Activated CD8-positive, alpha-beta T cell treated with anti-CD3 and anti-CD28 coated beads, Interleukin-2, amount 10 ng/mL, durations not matched to agents 7 days and 5 days (primary cell): Measurements from ENCODE around the gene IFT27. TPM values are rescaled to one million over a fixed set of nuclear protein-coding genes. Genes with fewer than 3 reads are reported as not detected.

ENCODE experiments used
- ATAC-seq: fragments of 150-1000 bp; cut with Tn5 transposase; one replicate; pipeline ENCODE4 v1.10.0; 2021; ENCODE audit warnings: moderate library complexity
- CTCF ChIA-PET: fragments of 350-600 bp; sonication (Branson Sonifier 250); formaldehyde crosslinking; loops from one replicate; lab custom pipeline; 2021; ENCODE audit warnings: antibody characterized with exemption; lab: Charles Lee
- POLR2A ChIA-PET: fragments of 350-600 bp; sonication (Branson Sonifier 250); formaldehyde crosslinking; loops from one replicate; lab custom pipeline; 2021; ENCODE audit warnings: antibody characterized with exemption; lab: Charles Lee
- DNase-seq: peaks from one replicate; pipeline ENCODE4 v3.0.0-alpha.2; 2020
- H3K27ac Mint-ChIP-seq: one replicate; pipeline ENCODE4 v1.8.0; 2021; ENCODE audit warnings: mild to moderate bottlenecking, mixed read lengths
- H3K27me3 Mint-ChIP-seq: one replicate; pipeline ENCODE4 v1.8.0; 2021; ENCODE audit warnings: low read depth, mixed read lengths
- H3K36me3 Mint-ChIP-seq: one replicate; pipeline ENCODE4 v1.8.0; 2021; ENCODE audit warnings: low read depth, mixed read lengths
- H3K4me1 Mint-ChIP-seq: one replicate; pipeline ENCODE4 v1.8.0; 2021; ENCODE audit warnings: low read depth, mixed read lengths
- H3K4me3 Mint-ChIP-seq: one replicate; pipeline ENCODE4 v1.8.0; 2021; ENCODE audit warnings: mild to moderate bottlenecking, mixed read lengths
- H3K9me3 Mint-ChIP-seq: one replicate; pipeline ENCODE4 v1.8.0; 2022; ENCODE audit warnings: mixed read lengths; ENCODE audit not compliant: insufficient read depth
- total RNA-seq, 2 experiments: library from RNA; stranded (reverse); gene quantifications; one replicate each; pipeline ENCODE4 v1.2.3, GENCODE V29; 2021

IFT27 gene
- total RNA-seq, 2 experiments from 2014 or later, result 26.5 to 27.2 TPM

GRCh38 chr22:36811094-36811800 lies 35.3 kb upstream of the IFT27 start:
- CTCF ChIA-PET, result interaction anchor here (1.5 kb wide), 2 partner anchors 45 to 54 kb away, joined by 4 to 7 read pairs; no protein-coding TSS in a partner anchor
- no peak overlapping the region for H3K4me3 Mint-ChIP-seq
- no peak overlapping the region for H3K27ac Mint-ChIP-seq
- no peaks in the 10 kb centered on the region for H3K9me3 Mint-ChIP-seq
- H3K4me1 Mint-ChIP-seq, result peaks cover 33% of the 10 kb centered on the region
- ATAC-seq, result no peak
- no peak for DNase-seq
- H3K27me3 Mint-ChIP-seq, result peaks cover 33% of the 10 kb centered on the region
- no peaks in the 10 kb centered on the region for H3K36me3 Mint-ChIP-seq
- POLR2A ChIA-PET, result no interaction called here

- DNase-seq (no peak), ATAC-seq (no peak)
- Mint-ChIP-seq H3K9me3 (no peaks in the 10 kb centered on the region), H3K36me3 (no peaks in the 10 kb centered on the region), H3K27ac (peak overlapping the region; percentile 86), H3K4me1 (peaks cover 32% of the 10 kb centered on the region), H3K27me3 (peaks cover 21% of the 10 kb centered on the region), H3K4me3 (peak overlapping the region; percentile 24)
- ChIA-PET CTCF (interaction anchor here (0.7 to 2.3 kb wide), 3 partner anchors 27 to 52 kb away, joined by 3 to 8 read pairs (median 7); no protein-coding TSS in a partner anchor), POLR2A (no interaction called here)
These were observed 33.4 kb upstream of the IFT27 start for GRCh38 chr22:36809351-36809750.

GRCh38 chr22:36808721-36809344 lies 32.9 kb upstream of the IFT27 start:
- Mint-ChIP-seq H3K27ac (peak overlapping the region; percentile 86), H3K9me3 (no peaks in the 10 kb centered on the region), H3K36me3 (no peaks in the 10 kb centered on the region), H3K4me3 (peak overlapping the region; percentile 24), H3K4me1 (peaks cover 32% of the 10 kb centered on the region), H3K27me3 (peaks cover 17% of the 10 kb centered on the region)
- ATAC-seq (peak; percentile 81), DNase-seq (peak; percentile 43)
- ChIA-PET POLR2A (interaction anchor here (1.1 kb wide), 1 partner anchor 169 kb away, joined by 3 read pairs; no protein-coding TSS in a partner anchor), CTCF (interaction anchor here (0.7 to 2.3 kb wide), 3 partner anchors 27 to 53 kb away, joined by 3 to 8 read pairs (median 7); no protein-coding TSS in a partner anchor)

GRCh38 chr22:36807627-36808026 lies 31.7 kb upstream of the IFT27 start:
- H3K27me3 Mint-ChIP-seq, result peaks cover 12% of the 10 kb centered on the region
- DNase-seq (no peak), ATAC-seq (no peak)
- CTCF ChIA-PET, result interaction anchor here (1.5 kb wide), 1 partner anchor 48 kb away, joined by 5 read pairs; no protein-coding TSS in a partner anchor
- H3K4me3 Mint-ChIP-seq, result no peak overlapping the region
- peaks cover 32% of the 10 kb centered on the region for H3K4me1 Mint-ChIP-seq
- no peaks in the 10 kb centered on the region for H3K36me3 Mint-ChIP-seq
- POLR2A ChIA-PET, result interaction anchor here (0.9 to 1.1 kb wide), 2 partner anchors 170 to 288 kb away, joined by 3 to 4 read pairs; no protein-coding TSS in a partner anchor
- H3K27ac Mint-ChIP-seq, result peak overlapping the region; percentile 86
- H3K9me3 Mint-ChIP-seq, result no peaks in the 10 kb centered on the region

GRCh38 chr22:36806835-36807234 lies 30.9 kb upstream of the IFT27 start:
- ATAC-seq (no peak), DNase-seq (no peak)
- Mint-ChIP-seq H3K4me3 (no peak overlapping the region), H3K27ac (peak overlapping the region; percentile 47), H3K36me3 (no peaks in the 10 kb centered on the region), H3K27me3 (peaks cover 11% of the 10 kb centered on the region), H3K4me1 (peaks cover 32% of the 10 kb centered on the region), H3K9me3 (no peaks in the 10 kb centered on the region)
- CTCF ChIA-PET, result interaction anchor here (1.5 to 3.3 kb wide), 2 partner anchors 49 kb away, joined by 5 to 10 read pairs; no protein-coding TSS in a partner anchor
- POLR2A ChIA-PET, result no interaction called here

- Mint-ChIP-seq H3K27me3 (peaks cover 19% of the 10 kb centered on the region), H3K4me3 (no peak overlapping the region), H3K36me3 (no peaks in the 10 kb centered on the region), H3K27ac (no peak overlapping the region), H3K4me1 (peaks cover 17% of the 10 kb centered on the region), H3K9me3 (no peaks in the 10 kb centered on the region)
- DNase-seq, result no peak
- ATAC-seq, result no peak
- CTCF ChIA-PET, result interaction anchor here (0.9 to 1.3 kb wide), 3 partner anchors 22 to 50 kb away, joined by 3 to 4 read pairs (median 3); no protein-coding TSS in a partner anchor
- POLR2A ChIA-PET, result no interaction called here
These were observed 27.4 kb upstream of the IFT27 start for GRCh38 chr22:36803358-36803757.

- no peak overlapping the region for H3K4me3 Mint-ChIP-seq
- ATAC-seq, result no peak
- no peak overlapping the region for H3K27ac Mint-ChIP-seq
- no peaks in the 10 kb centered on the region for H3K4me1 Mint-ChIP-seq
- CTCF ChIA-PET, result no interaction called here
- no peaks in the 10 kb centered on the region for H3K36me3 Mint-ChIP-seq
- H3K9me3 Mint-ChIP-seq, result no peaks in the 10 kb centered on the region
- DNase-seq, result no peak
- POLR2A ChIA-PET, result no interaction called here
- H3K27me3 Mint-ChIP-seq, result peaks cover 16% of the 10 kb centered on the region
These were observed 22.8 kb upstream of the IFT27 start for GRCh38 chr22:36798674-36799066.

- POLR2A ChIA-PET, result no interaction called here
- CTCF ChIA-PET, result no interaction called here
These were observed 22.2 kb upstream of the IFT27 start for GRCh38 chr22:36797911-36798673.

GRCh38 chr22:36797374-36797773 lies 21.5 kb upstream of the IFT27 start:
- no peak overlapping the region for H3K27ac Mint-ChIP-seq

More at GRCh38 chr22:36797911-36798673, 22.2 kb upstream of the IFT27 start:
- Mint-ChIP-seq H3K4me1 (no peaks in the 10 kb centered on the region), H3K27ac (no peak overlapping the region), H3K9me3 (no peaks in the 10 kb centered on the region), H3K27me3 (peaks cover 11% of the 10 kb centered on the region), H3K4me3 (no peak overlapping the region), H3K36me3 (no peaks in the 10 kb centered on the region)
- ATAC-seq (no peak), DNase-seq (no peak)

GRCh38 chr22:36796552-36797175 lies 20.7 kb upstream of the IFT27 start:
- Mint-ChIP-seq H3K36me3 (no peaks in the 10 kb centered on the region), H3K9me3 (no peaks in the 10 kb centered on the region), H3K27ac (no peak overlapping the region), H3K4me3 (no peak overlapping the region), H3K4me1 (no peaks in the 10 kb centered on the region), H3K27me3 (peaks cover 10% of the 10 kb centered on the region)
- no peak for ATAC-seq
- POLR2A ChIA-PET, result no interaction called here
- no peak for DNase-seq
- CTCF ChIA-PET, result interaction anchor here (2.7 kb wide), 1 partner anchor 60 kb away, joined by 8 read pairs; no protein-coding TSS in a partner anchor

More at GRCh38 chr22:36797374-36797773, 21.5 kb upstream of the IFT27 start:
- ATAC-seq (no peak), DNase-seq (no peak)
- POLR2A ChIA-PET, result no interaction called here
- CTCF ChIA-PET, result no interaction called here
- Mint-ChIP-seq H3K27me3 (peaks cover 10% of the 10 kb centered on the region), H3K4me3 (no peak overlapping the region), H3K4me1 (no peaks in the 10 kb centered on the region), H3K9me3 (no peaks in the 10 kb centered on the region), H3K36me3 (no peaks in the 10 kb centered on the region)

GRCh38 chr22:36795633-36796032 lies 19.7 kb upstream of the IFT27 start:
- POLR2A ChIA-PET, result no interaction called here
- ATAC-seq, result no peak
- no peaks in the 10 kb centered on the region for H3K36me3 Mint-ChIP-seq
- peaks cover 7% of the 10 kb centered on the region for H3K4me1 Mint-ChIP-seq
- H3K4me3 Mint-ChIP-seq, result no peak overlapping the region
- CTCF ChIA-PET, result interaction anchor here (0.6 to 2.7 kb wide), 2 partner anchors 61 to 592 kb away, joined by 3 to 8 read pairs; no protein-coding TSS in a partner anchor
- no peaks in the 10 kb centered on the region for H3K9me3 Mint-ChIP-seq
- no peak overlapping the region for H3K27ac Mint-ChIP-seq
- no peak for DNase-seq
- peaks cover 8% of the 10 kb centered on the region for H3K27me3 Mint-ChIP-seq
